Common myeloid progenitor, CD34-positive (primary cell): ENCODE data around the gene P2RX1.
A peak's percentile ranks its signal among the peaks of the same experiment; 100 is the strongest.
"Not testable (repeated sequence)": the region's sequence is repeated elsewhere in the genome, so short reads cannot be mapped to it uniquely, and the experiment has no call there.

Experiments
- CTCF ChIA-PET: fragments of 350-600 bp; sonication (Branson Sonifier 250); formaldehyde crosslinking; loops from one replicate; lab custom pipeline; 2021; ENCODE audit warnings: antibody characterized with exemption; lab: Charles Lee
- POLR2A ChIA-PET: fragments of 350-600 bp; sonication (Branson Sonifier 250); formaldehyde crosslinking; loops from one replicate; lab custom pipeline; 2021; ENCODE audit warnings: antibody characterized with exemption; lab: Charles Lee
- DNase-seq, 3 donors: peaks; one replicate each; pipeline versions ENCODE4 v3.0.0 to v3.0.0-alpha.2; 2013
- H3K27ac ChIP-seq, 2 experiments: 1 replicate in 1 of 2; 2 replicates in 1 of 2; pipeline ENCODE4 v1.7.0; 2013; ENCODE audit warnings: inconsistent platforms in 2 of 2, low read length in 2 of 2, mild to moderate bottlenecking in 2 of 2, low read depth in 1 of 2, moderate library complexity in 1 of 2; ENCODE audit not compliant: severe bottlenecking in 2 of 2, insufficient read depth in 1 of 2, poor library complexity in 1 of 2
- H3K27me3 ChIP-seq, 5 experiments: replicated peaks in 2 of 5; 1 replicate in 3 of 5; 2 replicates in 2 of 5; pipeline versions ENCODE4 v1.6.1 to v1.7.0; 2013; ENCODE audit warnings: low read length in 4 of 5, mild to moderate bottlenecking in 2 of 5, moderate library complexity in 2 of 5, inconsistent platforms in 1 of 5; ENCODE audit not compliant: insufficient read depth in 5 of 5, control insufficient read depth in 4 of 5
- H3K36me3 ChIP-seq, 4 experiments: 1 replicate in 2 of 4; 2 replicates in 2 of 4; pipeline versions ENCODE4 v1.6.1 to v1.7.0; 2013; ENCODE audit warnings: low read length in 3 of 4, control low read depth in 1 of 4, mild to moderate bottlenecking in 1 of 4; ENCODE audit not compliant: control insufficient read depth in 4 of 4, insufficient read depth in 4 of 4
- H3K4me1 ChIP-seq, 4 experiments: 1 replicate in 3 of 4; 2 replicates in 1 of 4; pipeline versions ENCODE4 v1.6.1 to v1.7.1; 2013; ENCODE audit warnings: low read length in 3 of 4, mild to moderate bottlenecking in 3 of 4, control low read depth in 1 of 4, inconsistent platforms in 1 of 4, moderate library complexity in 1 of 4; ENCODE audit not compliant: control insufficient read depth in 4 of 4, insufficient read depth in 4 of 4; ENCODE audit errors: control extremely low read depth in 1 of 4
- H3K4me3 ChIP-seq, 7 experiments: 1 replicate in 4 of 7; 2 replicates in 3 of 7; pipeline versions ENCODE4 v1.5.1 to v1.7.0; 2013; ENCODE audit warnings: mild to moderate bottlenecking in 7 of 7, low read length in 6 of 7, moderate library complexity in 6 of 7, inconsistent platforms in 2 of 7, low read depth in 2 of 7, control low read depth in 1 of 7; ENCODE audit not compliant: insufficient read depth in 4 of 7, control insufficient read depth in 1 of 7; ENCODE audit errors: extremely low read depth in 1 of 7
- H3K9me3 ChIP-seq, 5 experiments: 1 replicate in 4 of 5; 2 replicates in 1 of 5; pipeline versions ENCODE4 v1.6.1 to v1.7.1; 2013; ENCODE audit warnings: low read length in 4 of 5, mild to moderate bottlenecking in 2 of 5, inconsistent platforms in 1 of 5, low read depth in 1 of 5, moderate library complexity in 1 of 5; ENCODE audit not compliant: control insufficient read depth in 4 of 5, insufficient read depth in 2 of 5; ENCODE audit errors: control extremely low read depth in 1 of 5
- WGBS: methylation state at CpG from one replicate; pipeline ENCODE4 v1.1.5; 2013; ENCODE audit not compliant: insufficient coverage; 5-methylcytosine and 5-hydroxymethylcytosine counted together

P2RX1 gene

GRCh38 chr17:3953542-3953941 is 37.3 kb upstream of the P2RX1 start:
- WGBS: 92% methylated on average over 8 of the region's 14 CpGs
- peak overlapping the region in 1 of 2 experiments; percentile 25 for H3K27ac ChIP-seq
- POLR2A ChIA-PET: interaction anchor here (0.6 kb wide), 1 partner anchor 37 kb away, joined by 3 read pairs; the partner anchor contains the start of gene P2RX1
- H3K4me3 ChIP-seq: no peak overlapping the region
- peaks cover 11 to 76% (median 46%) of the 10 kb centered on the region in 4 experiments for H3K36me3 ChIP-seq
- no peaks in the 10 kb centered on the region for H3K27me3 ChIP-seq
- DNase-seq: no peak
- peaks cover 0 to 20% (median 12%) of the 10 kb centered on the region in 4 experiments for H3K4me1 ChIP-seq
- no peaks in the 10 kb centered on the region for H3K9me3 ChIP-seq
- CTCF ChIA-PET: interaction anchor here (1.3 to 2.3 kb wide), 4 partner anchors 9 to 50 kb away, joined by 3 to 5 read pairs (median 4); no protein-coding TSS in a partner anchor

GRCh38 chr17:3952186-3952585 is 35.9 kb upstream of the P2RX1 start:
- Histone ChIP-seq H3K4me1 (peaks cover 0 to 20% (median 10%) of the 10 kb centered on the region in 4 experiments), H3K4me3 (no peak overlapping the region), H3K27ac (no peak overlapping the region), H3K27me3 (no peaks in the 10 kb centered on the region), H3K9me3 (no peaks in the 10 kb centered on the region), H3K36me3 (peaks cover 13 to 77% (median 49%) of the 10 kb centered on the region in 4 experiments)
- CTCF ChIA-PET: interaction anchor here (1.0 to 2.3 kb wide), 3 partner anchors 19 to 41 kb away, joined by 3 to 5 read pairs (median 4); no protein-coding TSS in a partner anchor
- POLR2A ChIA-PET: interaction anchor here (0.8 kb wide), 1 partner anchor 55 kb away, joined by 3 read pairs; no protein-coding TSS in a partner anchor
- no peak for DNase-seq
- 94% methylated on average over 12 of the region's 14 CpGs for WGBS

GRCh38 chr17:3951420-3951819 is 35.2 kb upstream of the P2RX1 start:
- WGBS: 90% methylated on average over 8 of the region's 16 CpGs
- H3K9me3 ChIP-seq: no peaks in the 10 kb centered on the region
- no peak for DNase-seq
- ChIA-PET CTCF (interaction anchor here (2.3 kb wide), 1 partner anchor 37 kb away, joined by 5 read pairs; no protein-coding TSS in a partner anchor), POLR2A (interaction anchor here (0.8 kb wide), 1 partner anchor 55 kb away, joined by 3 read pairs; no protein-coding TSS in a partner anchor)
- no peaks in the 10 kb centered on the region for H3K27me3 ChIP-seq
- H3K4me3 ChIP-seq: no peak overlapping the region
- peaks cover 0 to 12% (median 6%) of the 10 kb centered on the region in 4 experiments for H3K4me1 ChIP-seq
- no peak overlapping the region for H3K27ac ChIP-seq
- H3K36me3 ChIP-seq: peaks cover 10 to 77% (median 50%) of the 10 kb centered on the region in 4 experiments

- H3K4me1 ChIP-seq: peaks cover 0 to 8% (median 4%) of the 10 kb centered on the region in 4 experiments
- CTCF ChIA-PET: no interaction called here
- 100% methylated on average over 9 of the region's 17 CpGs for WGBS
- no peaks in the 10 kb centered on the region for H3K9me3 ChIP-seq
- no peak for DNase-seq
- peaks cover 10 to 74% (median 52%) of the 10 kb centered on the region in 4 experiments for H3K36me3 ChIP-seq
- no peaks in the 10 kb centered on the region for H3K27me3 ChIP-seq
- POLR2A ChIA-PET: interaction anchor here (0.8 kb wide), 1 partner anchor 56 kb away, joined by 3 read pairs; no protein-coding TSS in a partner anchor
- H3K27ac ChIP-seq: no peak overlapping the region
- H3K4me3 ChIP-seq: no peak overlapping the region
These were observed 34.7 kb upstream of the P2RX1 start for GRCh38 chr17:3951003-3951402.

GRCh38 chr17:3950584-3950983 is 34.3 kb upstream of the P2RX1 start:
- no peaks in the 10 kb centered on the region for H3K9me3 ChIP-seq
- WGBS: 94% methylated on average over 10 of the region's 12 CpGs
- DNase-seq: no peak
- ChIA-PET POLR2A (no interaction called here), CTCF (interaction anchor here (1.7 to 2.4 kb wide), 2 partner anchors 10 to 16 kb away, joined by 5 to 7 read pairs; no protein-coding TSS in a partner anchor)
- no peaks in the 10 kb centered on the region for H3K27me3 ChIP-seq
- H3K4me3 ChIP-seq: no peak overlapping the region
- H3K36me3 ChIP-seq: peaks cover 10 to 76% (median 55%) of the 10 kb centered on the region in 4 experiments
- H3K4me1 ChIP-seq: peaks cover 0 to 7% (median 2%) of the 10 kb centered on the region in 4 experiments
- H3K27ac ChIP-seq: no peak overlapping the region

- no peaks in the 10 kb centered on the region for H3K27me3 ChIP-seq
- POLR2A ChIA-PET: interaction anchor here (1.5 kb wide), 1 partner anchor 14 kb away, joined by 4 read pairs; no protein-coding TSS in a partner anchor
- H3K4me3 ChIP-seq: no peak overlapping the region
- 100% methylated on average over 2 of the region's 3 CpGs for WGBS
- peaks cover 0 to 2% (median 0%) of the 10 kb centered on the region in 5 experiments for H3K9me3 ChIP-seq
- no peaks in the 10 kb centered on the region for H3K4me1 ChIP-seq
- peaks cover 13 to 82% (median 58%) of the 10 kb centered on the region in 4 experiments for H3K36me3 ChIP-seq
- DNase-seq: no peak
- no peak overlapping the region for H3K27ac ChIP-seq
- CTCF ChIA-PET: interaction anchor here (1.0 to 3.2 kb wide), 7 partner anchors 11 to 77 kb away, joined by 3 to 15 read pairs (median 5); partner anchors contain the start of gene P2RX1
These were observed 33.2 kb upstream of the P2RX1 start for GRCh38 chr17:3949418-3949817.

GRCh38 chr17:3948551-3948950 is 32.3 kb upstream of the P2RX1 start:
- WGBS: 95% methylated on average over 2 of the region's 3 CpGs
- CTCF ChIA-PET: interaction anchor here (0.8 to 3.2 kb wide), 8 partner anchors 12 to 78 kb away, joined by 3 to 15 read pairs (median 5); partner anchors contain the start of gene P2RX1

More at GRCh38 chr17:3948551-3948950, 32.3 kb upstream of the P2RX1 start:
- not testable (repeated sequence) for H3K27ac ChIP-seq, H3K4me1 ChIP-seq, H3K9me3 ChIP-seq, H3K4me3 ChIP-seq, H3K27me3 ChIP-seq, DNase-seq
- POLR2A ChIA-PET: interaction anchor here (1.5 kb wide), 1 partner anchor 15 kb away, joined by 4 read pairs; no protein-coding TSS in a partner anchor
- H3K36me3 ChIP-seq: peaks cover 14 to 85% (median 65%) of the 10 kb centered on the region in 4 experiments
